ENCODE results near the gene CLEC4G.

CLEC4G gene

DNA sequence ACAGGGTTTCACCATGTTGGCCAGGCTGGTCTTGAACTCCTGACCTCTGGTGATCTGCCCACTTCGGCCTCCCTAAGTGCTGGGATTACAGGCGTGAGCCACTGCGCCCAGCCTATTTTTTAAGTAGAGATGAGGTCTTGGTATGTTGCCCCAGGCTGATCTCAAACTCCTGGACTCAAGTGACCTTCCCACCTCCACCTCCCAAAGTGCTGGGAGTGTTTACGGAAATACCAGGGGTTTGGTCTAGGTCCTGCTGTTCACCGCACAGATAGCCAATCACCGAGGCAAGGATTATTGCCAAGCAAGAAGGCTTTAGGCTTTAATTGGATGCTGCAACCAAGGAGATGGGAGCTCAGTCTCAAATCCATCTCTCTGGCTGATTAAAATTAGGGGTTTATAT lies 11.6 kb downstream of the CLEC4G start:
- DNase-seq: no peak

DNA sequence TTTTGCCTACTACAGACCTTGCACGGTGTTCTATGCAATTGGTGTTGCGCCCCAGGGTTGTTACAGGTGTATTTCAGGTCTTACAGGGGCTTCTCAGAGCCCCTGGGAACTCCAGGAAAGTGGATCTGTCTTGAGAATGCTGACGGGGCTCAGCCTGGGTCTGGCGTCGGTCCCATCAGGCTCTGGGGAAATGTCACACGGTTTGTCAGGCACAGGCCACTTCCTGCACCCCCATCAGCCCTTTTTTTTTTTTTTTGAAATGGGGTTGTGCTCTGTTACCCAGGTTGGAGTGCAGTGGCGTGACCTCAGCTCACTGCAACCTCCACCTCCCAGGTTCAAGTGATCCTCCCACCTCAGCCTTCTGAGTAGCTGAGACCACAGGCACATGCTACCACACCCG lies 13.2 kb downstream of the CLEC4G start:
- DNase-seq: no peak

DNA sequence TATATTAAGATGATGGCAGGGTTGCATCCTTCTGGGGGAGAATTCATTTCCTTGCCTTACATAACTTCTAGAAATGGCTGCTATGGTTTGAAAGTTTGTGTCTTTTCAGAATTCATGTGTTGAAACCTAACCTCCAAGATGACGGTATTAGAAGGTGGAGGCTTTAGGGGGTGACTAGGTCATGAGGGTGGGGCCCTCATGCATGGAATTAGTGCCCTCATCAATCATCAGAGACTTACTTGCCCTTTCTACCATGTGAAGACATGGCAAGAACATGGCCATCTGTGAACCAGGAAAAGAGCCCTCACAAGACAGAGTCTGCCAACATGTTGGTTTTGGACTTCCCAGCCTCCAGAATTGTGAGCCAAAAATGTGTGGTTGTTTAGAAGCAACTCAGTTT lies 15.1 kb downstream of the CLEC4G start:
- DNase-seq: no peak

DNA sequence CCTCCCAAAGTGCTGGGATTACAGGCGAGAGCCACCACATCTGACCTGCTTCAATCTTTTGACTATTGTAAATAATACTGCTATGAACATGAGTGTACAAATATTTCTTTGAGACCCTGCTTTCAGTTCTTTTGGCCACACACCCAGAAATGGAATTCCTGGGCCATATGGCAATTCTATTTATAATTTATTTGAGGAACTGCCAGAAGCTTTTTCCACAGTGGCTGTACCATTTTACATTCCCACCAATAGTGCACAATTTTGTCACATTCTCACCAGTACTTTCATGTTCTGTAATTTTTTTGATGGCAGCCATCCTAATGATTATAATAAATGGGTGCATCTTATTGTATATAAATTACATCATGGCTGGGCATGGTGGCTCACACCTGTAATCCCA lies 16.2 kb downstream of the CLEC4G start:
- DNase-seq: no peak

DNA sequence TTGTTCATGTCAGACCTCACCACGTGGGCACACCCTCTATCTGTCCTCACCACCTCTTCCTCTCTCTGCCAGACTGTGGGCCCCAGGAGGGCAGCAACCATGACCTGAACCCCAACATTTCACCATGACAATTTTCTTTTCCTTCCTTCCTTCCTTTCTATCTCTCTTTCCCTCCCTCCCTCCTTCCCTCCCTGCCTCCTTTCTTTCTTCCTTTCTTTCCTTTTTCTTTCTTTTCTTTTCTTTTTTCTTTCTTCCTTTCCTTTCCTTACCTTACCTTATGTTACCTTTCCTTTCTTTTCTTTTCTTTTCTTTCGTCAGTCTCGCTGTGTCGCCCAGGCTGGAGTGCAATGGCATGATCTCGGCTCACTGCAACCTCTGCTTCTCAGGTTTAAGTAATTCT lies 21.3 kb downstream of the CLEC4G start:
- DNase-seq: no peak

DNA sequence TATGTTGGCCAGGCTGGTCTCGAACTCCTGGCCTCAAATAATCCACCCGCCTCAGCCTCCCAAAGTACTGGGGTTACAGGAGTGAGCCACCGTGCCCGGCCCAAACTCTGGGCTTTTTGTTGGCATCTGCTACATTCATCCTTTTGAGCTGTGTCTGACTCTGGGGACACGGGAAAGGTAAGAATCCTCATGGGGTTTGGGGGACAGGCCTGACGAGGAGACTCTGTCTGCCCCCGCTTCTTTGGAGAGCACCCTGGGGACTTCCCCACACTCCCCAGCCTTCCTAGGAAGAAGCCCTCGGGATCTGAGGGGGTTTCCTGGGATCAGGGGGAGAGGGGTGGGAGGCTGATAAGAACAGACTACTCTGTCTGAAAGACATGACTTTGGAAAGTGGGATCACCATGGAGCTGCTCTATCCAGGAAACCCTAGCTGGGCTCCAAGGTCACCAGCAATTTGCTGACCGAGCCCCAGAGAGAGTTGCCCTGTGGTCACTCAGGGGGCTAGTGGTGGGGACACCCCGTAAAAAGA lies 21.9 kb downstream of the CLEC4G start:
- no peak for DNase-seq

DNA sequence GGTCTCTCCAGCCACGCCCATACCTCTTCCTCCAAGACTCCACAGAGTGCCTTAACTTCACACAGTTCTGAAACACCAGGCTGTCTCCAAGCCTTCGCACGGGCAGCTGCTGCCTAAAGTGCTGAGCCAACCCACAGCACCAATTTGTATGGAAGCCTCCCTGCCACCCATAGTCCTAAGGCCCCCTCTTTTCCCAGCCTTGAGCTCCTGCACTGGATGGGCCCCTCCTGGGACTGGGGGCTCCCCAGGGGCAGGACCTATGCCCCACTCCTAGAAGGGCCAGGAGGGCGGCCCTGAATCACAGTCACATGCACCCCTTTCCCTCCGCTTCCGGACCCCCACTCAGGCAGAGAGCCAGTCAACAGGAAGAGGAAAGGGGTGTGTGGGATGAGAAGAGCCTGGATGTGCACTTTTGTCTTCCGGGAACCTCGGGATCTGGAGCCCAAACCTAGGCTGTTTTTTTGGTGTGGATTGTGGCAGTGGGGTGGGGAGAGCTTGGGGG lies 24.9 kb downstream of the CLEC4G start:
- DNase-seq: no peak

DNA sequence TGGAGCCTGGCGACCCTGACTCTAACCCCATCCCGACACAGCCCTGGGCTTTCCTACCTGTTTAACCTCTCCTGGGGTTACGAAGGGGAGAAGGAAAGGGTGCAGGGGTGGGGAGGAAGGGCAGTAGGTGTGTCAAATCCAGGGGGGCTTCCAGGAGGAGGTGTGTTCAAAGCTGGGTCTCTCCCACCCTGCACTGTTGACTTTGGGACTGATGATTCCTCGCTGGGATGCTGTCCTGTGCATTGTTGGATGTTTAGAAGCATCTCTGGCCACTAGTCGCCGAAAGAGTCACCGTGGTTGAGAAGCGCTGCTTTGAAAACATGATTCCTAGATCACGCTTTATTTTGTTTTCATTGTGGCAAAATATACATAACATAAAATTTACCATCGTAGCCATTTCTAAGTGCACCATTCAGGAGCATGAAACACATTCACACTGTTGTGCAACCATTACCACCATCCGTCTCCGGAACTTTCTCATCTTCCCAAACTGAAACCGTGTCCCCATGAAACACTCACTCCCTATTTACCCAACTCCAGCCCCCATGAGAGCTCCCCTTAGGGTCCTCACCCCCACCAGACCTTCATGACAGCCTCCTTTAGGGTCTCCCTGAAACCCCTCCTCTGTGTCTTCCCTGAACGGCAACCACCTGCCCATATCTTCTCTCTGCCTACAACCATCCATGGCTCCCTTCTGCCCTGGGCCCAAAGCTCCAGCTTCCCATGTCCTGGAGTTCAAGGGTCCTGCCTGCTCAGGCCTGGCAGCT lies 25.5 kb downstream of the CLEC4G start:
- DNase-seq: no peak

GRCh38 chr19:7705387-7706187 lies 26.3 kb downstream of the CLEC4G start:
- no peak for DNase-seq

- no peak for DNase-seq
Measured at GRCh38 chr19:7704280-7705060, 27.4 kb downstream of the CLEC4G start.

DNA sequence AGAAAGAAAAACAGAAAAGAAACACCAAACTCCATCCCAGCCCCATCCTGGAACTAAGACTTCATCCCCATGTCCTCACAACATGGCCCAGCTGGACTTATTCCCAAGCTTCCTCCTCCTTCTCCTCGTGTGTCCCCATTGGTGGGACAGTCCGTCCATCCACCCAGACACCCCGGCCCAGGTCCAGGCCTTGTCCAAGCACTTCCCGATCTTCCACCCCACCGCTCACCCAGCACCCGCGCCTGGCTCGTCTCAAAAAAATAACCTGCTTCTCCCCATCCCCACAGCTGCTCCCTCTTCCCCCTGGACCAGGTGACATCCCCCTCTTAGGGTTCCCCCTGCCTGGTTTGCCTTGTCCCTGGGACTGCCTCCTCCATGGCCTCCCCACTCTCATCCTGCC lies 28.6 kb downstream of the CLEC4G start:
- DNase-seq: no peak

GRCh38 chr19:7701654-7702457 lies 30.1 kb downstream of the CLEC4G start, which contains the start of gene FCER2:
FCER2 (minus strand) TSS chr19:7702131; CDS start chr19:7699760, 2,371 bp downstream.
- DNase-seq: no peak

GRCh38 chr19:7701049-7701653 lies 30.8 kb downstream of the CLEC4G start:
- DNase-seq: no peak

GRCh38 chr19:7699417-7700401 lies 32.2 kb downstream of the CLEC4G start:
- DNase-seq: peak; percentile 74

GRCh38 chr19:7699003-7699402 lies 32.9 kb downstream of the CLEC4G start:
- DNase-seq: no peak

DNA sequence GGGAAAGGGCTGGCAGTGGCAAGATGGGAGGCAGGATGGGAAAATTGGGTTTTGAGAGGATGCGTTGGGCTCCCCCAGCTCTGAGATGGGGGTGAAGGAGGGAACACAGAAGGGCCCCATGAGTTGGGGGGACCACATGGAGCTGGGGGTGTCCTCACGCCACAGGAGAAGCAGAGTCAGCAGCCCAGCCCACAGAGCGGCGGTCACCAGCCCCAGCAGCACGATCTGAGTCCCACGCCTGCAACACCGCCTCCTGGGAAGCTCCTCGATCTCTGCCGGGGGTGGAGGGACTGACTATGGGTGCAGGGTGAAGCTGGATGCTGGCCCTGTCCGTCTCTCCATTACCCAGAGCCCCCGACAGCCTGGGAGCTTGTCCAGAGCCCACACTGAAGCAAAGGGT lies 33.3 kb downstream of the CLEC4G start:
- DNase-seq: no peak

DNA sequence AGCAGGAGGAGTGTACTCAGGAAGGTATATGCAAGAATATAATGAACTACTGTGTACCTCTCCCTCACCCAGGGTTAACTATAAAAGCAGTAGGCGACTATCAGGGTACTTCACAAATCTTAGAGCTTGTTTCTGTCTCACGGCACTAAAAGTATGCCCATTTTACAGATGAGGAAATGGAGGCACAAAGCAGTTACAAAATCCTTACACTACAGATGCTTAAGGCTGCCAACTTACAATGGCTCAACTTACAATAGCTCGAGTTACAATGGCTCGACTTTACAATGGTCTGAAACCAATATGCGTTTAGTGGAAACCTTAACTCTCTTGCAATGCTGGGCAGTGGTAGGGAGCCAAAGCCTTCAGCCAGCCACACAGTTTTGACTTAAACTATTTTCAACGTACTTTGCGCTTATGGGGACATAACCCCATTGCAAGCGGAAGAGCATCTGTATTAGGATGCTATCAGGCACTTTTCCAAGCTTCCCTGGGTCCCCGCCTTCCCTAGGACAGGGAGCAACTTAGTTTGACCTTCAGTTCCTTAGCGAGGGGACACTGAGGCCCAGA lies 34.1 kb downstream of the CLEC4G start:
- DNase-seq: no peak

- DNase-seq: no peak
Measured at GRCh38 chr19:7694499-7694898, 37.4 kb downstream of the CLEC4G start.

GRCh38 chr19:7692417-7693088 lies 39.4 kb downstream of the CLEC4G start:
- DNase-seq: no peak

Data from hematopoietic multipotent progenitor cell treated with erythropoietin and hydrocortisone succinate and interleukin-3 and kit ligand, for 8 days (in vitro differentiated cells).